HEK293 (cell line): ENCODE measurements around the gene CHST15.

Experiments used
- FEZF1 ChIP-seq: fragments of 450-650 bp; formaldehyde crosslinking; IDR thresholded peaks from 2 replicates; pipeline ENCODE4 v1.5.1; 2016; ENCODE audit warnings: missing biosample characterization, missing genetic modification characterization
- GLI4 ChIP-seq: fragments of 450-650 bp; formaldehyde crosslinking; IDR thresholded peaks from 2 replicates; pipeline ENCODE4 v1.5.1; 2016; ENCODE audit warnings: missing biosample characterization, missing genetic modification characterization
- OVOL3 ChIP-seq: fragments of 450-650 bp; formaldehyde crosslinking; IDR thresholded peaks from 2 replicates; pipeline ENCODE4 v1.5.1; 2016; ENCODE audit warnings: missing biosample characterization, missing genetic modification characterization
- RBAK ChIP-seq: fragments of 450-650 bp; formaldehyde crosslinking; IDR thresholded peaks from 2 replicates; pipeline ENCODE4 v1.5.1; 2016; ENCODE audit warnings: missing biosample characterization, missing genetic modification characterization
- SETDB1 ChIP-seq: IDR thresholded peaks from one replicate; pipeline ENCODE4 v1.6.1; 2017; ENCODE audit warnings: mild to moderate bottlenecking, low read length, moderate library complexity, mixed read lengths; ENCODE audit not compliant: insufficient read length
- SP3 ChIP-seq: fragments of 450-650 bp; formaldehyde crosslinking; IDR thresholded peaks from 2 replicates; pipeline ENCODE4 v1.5.1; 2016; ENCODE audit warnings: missing biosample characterization, missing genetic modification characterization
- WT1 ChIP-seq: fragments of 450-650 bp; formaldehyde crosslinking; IDR thresholded peaks from 2 replicates; pipeline ENCODE4 v1.5.1; 2016; ENCODE audit warnings: missing biosample characterization, missing genetic modification characterization
- ZFP41 ChIP-seq: fragments of 450-650 bp; formaldehyde crosslinking; IDR thresholded peaks from 2 replicates; pipeline ENCODE4 v1.5.1; 2016; ENCODE audit warnings: missing biosample characterization, missing genetic modification characterization, borderline replicate concordance
- ZIC2 ChIP-seq: fragments of 450-650 bp; formaldehyde crosslinking; IDR thresholded peaks from 2 replicates; pipeline ENCODE4 v1.5.1; 2016; ENCODE audit warnings: missing biosample characterization, missing genetic modification characterization
- ZNF114 ChIP-seq: fragments of 450-650 bp; formaldehyde crosslinking; IDR thresholded peaks from 2 replicates; pipeline ENCODE4 v1.5.0; 2017; ENCODE audit warnings: missing biosample characterization, missing genetic modification characterization
- ZNF157 ChIP-seq: fragments of 450-650 bp; formaldehyde crosslinking; IDR thresholded peaks from 2 replicates; pipeline ENCODE4 v1.5.1; 2016; ENCODE audit warnings: missing biosample characterization, missing genetic modification characterization
- ZNF174 ChIP-seq: fragments of 450-650 bp; formaldehyde crosslinking; IDR thresholded peaks from 2 replicates; pipeline ENCODE4 v1.5.0; 2017; ENCODE audit warnings: missing biosample characterization, mild to moderate bottlenecking, missing genetic modification characterization
- ZNF311 ChIP-seq: fragments of 450-650 bp; formaldehyde crosslinking; IDR thresholded peaks from 2 replicates; pipeline ENCODE4 v1.5.1; 2017; ENCODE audit warnings: missing biosample characterization, missing genetic modification characterization, borderline replicate concordance
- ZNF391 ChIP-seq: fragments of 450-650 bp; formaldehyde crosslinking; IDR thresholded peaks from 2 replicates; pipeline ENCODE4 v1.5.1; 2016; ENCODE audit warnings: low read depth, missing biosample characterization, missing genetic modification characterization, borderline replicate concordance
- ZNF394 ChIP-seq: fragments of 450-650 bp; formaldehyde crosslinking; IDR thresholded peaks from 2 replicates; pipeline ENCODE4 v1.5.1; 2016; ENCODE audit warnings: missing biosample characterization, missing genetic modification characterization, mild to moderate bottlenecking, moderate library complexity, borderline replicate concordance
- ZNF423 ChIP-seq: fragments of 450-650 bp; formaldehyde crosslinking; IDR thresholded peaks from 2 replicates; pipeline ENCODE4 v1.5.1; 2016; ENCODE audit warnings: missing biosample characterization, missing genetic modification characterization
- ZNF433 ChIP-seq: fragments of 450-650 bp; formaldehyde crosslinking; IDR thresholded peaks from 2 replicates; pipeline ENCODE4 v1.5.1; 2016; ENCODE audit warnings: missing biosample characterization, missing genetic modification characterization, low read depth
- ZNF548 ChIP-seq: fragments of 450-650 bp; formaldehyde crosslinking; IDR thresholded peaks from 2 replicates; pipeline ENCODE4 v1.5.1; 2016; ENCODE audit warnings: missing biosample characterization, missing genetic modification characterization
- ZNF626 ChIP-seq: fragments of 450-650 bp; sonication (Bioruptor Pico); formaldehyde crosslinking; IDR thresholded peaks from 2 replicates; pipeline ENCODE4 v1.5.1; 2018; ENCODE audit warnings: missing biosample characterization, missing genetic modification characterization, inconsistent platforms
- ZNF830 ChIP-seq: fragments of 450-650 bp; IDR thresholded peaks from 2 replicates; pipeline ENCODE4 v1.5.0; 2018; ENCODE audit warnings: missing biosample characterization, missing genetic modification characterization, low read depth, mild to moderate bottlenecking, moderate library complexity
- ZSCAN23 ChIP-seq: fragments of 450-650 bp; formaldehyde crosslinking; IDR thresholded peaks from 2 replicates; pipeline ENCODE4 v1.5.1; 2016; ENCODE audit warnings: missing biosample characterization, missing genetic modification characterization
- ZXDB ChIP-seq: fragments of 450-650 bp; formaldehyde crosslinking; IDR thresholded peaks from 2 replicates; pipeline ENCODE4 v1.5.1; 2016; ENCODE audit warnings: missing biosample characterization, missing genetic modification characterization
- TF ChIP-seq, protein P1 (sequence below): fragments of 450-650 bp; formaldehyde crosslinking; conservative IDR thresholded peaks from 2 replicates; pipeline ENCODE4 v1.5.1; 2016; ENCODE audit warnings: low read depth, missing biosample characterization, missing genetic modification characterization
- TF ChIP-seq, protein P2 (sequence below): fragments of 450-650 bp; formaldehyde crosslinking; IDR thresholded peaks from 2 replicates; pipeline ENCODE4 v1.5.1; 2016; ENCODE audit warnings: missing biosample characterization, missing genetic modification characterization
- TF ChIP-seq, protein P3 (sequence below): fragments of 450-650 bp; formaldehyde crosslinking; IDR thresholded peaks from 2 replicates; pipeline ENCODE4 v1.5.1; 2016; ENCODE audit warnings: missing biosample characterization, missing genetic modification characterization, low read depth
- TF ChIP-seq, protein P4 (sequence below): fragments of 450-650 bp; formaldehyde crosslinking; IDR thresholded peaks from 2 replicates; pipeline ENCODE4 v1.5.1; 2016; ENCODE audit warnings: missing biosample characterization, missing genetic modification characterization
- TF ChIP-seq, protein P5 (sequence below): fragments of 450-650 bp; formaldehyde crosslinking; IDR thresholded peaks from 2 replicates; pipeline ENCODE4; 2016; ENCODE audit warnings: missing biosample characterization, missing genetic modification characterization

CHST15 gene

DNA sequence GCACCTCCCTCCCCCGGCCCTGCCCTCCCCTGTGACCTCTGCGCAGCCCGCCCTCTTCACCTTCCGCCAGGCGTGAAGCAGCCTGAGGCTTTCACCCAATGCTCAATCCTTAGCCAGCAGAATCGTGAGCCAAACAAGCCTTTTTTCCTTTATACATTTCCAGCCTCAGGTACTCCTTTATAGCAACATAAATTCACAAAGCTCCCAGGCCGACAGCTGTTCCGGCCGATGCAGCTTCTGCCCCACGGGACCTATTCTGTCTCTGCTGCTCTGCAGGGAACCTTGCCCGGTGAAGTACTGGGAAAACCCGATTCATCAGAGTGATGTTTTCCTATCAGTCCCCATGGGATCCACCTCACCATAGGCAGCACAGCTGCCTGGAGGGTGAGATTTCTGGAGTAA is 87.4 kb downstream of the CHST15 start (continued):
- no peak for TF ChIP-seq SP3 (tag by site-specific recombination)
- TF ChIP-seq, protein P1, sequence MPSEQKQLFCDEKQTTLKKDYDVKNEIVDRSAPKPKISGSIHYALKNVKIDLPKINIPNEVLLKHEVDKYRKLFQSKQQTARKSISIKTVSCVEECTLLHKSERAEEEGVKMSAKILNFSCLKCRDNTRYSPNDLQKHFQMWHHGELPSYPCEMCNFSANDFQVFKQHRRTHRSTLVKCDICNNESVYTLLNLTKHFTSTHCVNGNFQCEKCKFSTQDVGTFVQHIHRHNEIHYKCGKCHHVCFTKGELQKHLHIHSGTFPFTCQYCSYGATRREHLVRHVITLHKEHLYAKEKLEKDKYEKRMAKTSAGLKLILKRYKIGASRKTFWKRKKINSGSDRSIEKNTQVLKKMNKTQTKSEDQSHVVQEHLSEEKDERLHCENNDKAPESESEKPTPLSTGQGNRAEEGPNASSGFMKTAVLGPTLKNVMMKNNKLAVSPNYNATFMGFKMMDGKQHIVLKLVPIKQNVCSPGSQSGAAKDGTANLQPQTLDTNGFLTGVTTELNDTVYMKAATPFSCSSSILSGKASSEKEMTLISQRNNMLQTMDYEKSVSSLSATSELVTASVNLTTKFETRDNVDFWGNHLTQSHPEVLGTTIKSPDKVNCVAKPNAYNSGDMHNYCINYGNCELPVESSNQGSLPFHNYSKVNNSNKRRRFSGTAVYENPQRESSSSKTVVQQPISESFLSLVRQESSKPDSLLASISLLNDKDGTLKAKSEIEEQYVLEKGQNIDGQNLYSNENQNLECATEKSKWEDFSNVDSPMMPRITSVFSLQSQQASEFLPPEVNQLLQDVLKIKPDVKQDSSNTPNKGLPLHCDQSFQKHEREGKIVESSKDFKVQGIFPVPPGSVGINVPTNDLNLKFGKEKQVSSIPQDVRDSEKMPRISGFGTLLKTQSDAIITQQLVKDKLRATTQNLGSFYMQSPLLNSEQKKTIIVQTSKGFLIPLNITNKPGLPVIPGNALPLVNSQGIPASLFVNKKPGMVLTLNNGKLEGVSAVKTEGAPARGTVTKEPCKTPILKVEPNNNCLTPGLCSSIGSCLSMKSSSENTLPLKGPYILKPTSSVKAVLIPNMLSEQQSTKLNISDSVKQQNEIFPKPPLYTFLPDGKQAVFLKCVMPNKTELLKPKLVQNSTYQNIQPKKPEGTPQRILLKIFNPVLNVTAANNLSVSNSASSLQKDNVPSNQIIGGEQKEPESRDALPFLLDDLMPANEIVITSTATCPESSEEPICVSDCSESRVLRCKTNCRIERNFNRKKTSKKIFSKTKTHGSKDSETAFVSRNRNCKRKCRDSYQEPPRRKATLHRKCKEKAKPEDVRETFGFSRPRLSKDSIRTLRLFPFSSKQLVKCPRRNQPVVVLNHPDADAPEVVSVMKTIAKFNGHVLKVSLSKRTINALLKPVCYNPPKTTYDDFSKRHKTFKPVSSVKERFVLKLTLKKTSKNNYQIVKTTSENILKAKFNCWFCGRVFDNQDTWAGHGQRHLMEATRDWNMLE (tag by site-specific recombination) = no peak
- no peak for TF ChIP-seq OVOL3 (tag by site-specific recombination)
- peak; percentile 79 for TF ChIP-seq ZNF423 (tag by site-specific recombination)
- no peak for TF ChIP-seq ZNF433
- TF ChIP-seq ZNF157 (tag by site-specific recombination) = no peak
- TF ChIP-seq ZNF391 (tag by site-specific recombination) = no peak
- TF ChIP-seq ZNF174 (tag by site-specific recombination) = no peak
- TF ChIP-seq, protein P2, sequence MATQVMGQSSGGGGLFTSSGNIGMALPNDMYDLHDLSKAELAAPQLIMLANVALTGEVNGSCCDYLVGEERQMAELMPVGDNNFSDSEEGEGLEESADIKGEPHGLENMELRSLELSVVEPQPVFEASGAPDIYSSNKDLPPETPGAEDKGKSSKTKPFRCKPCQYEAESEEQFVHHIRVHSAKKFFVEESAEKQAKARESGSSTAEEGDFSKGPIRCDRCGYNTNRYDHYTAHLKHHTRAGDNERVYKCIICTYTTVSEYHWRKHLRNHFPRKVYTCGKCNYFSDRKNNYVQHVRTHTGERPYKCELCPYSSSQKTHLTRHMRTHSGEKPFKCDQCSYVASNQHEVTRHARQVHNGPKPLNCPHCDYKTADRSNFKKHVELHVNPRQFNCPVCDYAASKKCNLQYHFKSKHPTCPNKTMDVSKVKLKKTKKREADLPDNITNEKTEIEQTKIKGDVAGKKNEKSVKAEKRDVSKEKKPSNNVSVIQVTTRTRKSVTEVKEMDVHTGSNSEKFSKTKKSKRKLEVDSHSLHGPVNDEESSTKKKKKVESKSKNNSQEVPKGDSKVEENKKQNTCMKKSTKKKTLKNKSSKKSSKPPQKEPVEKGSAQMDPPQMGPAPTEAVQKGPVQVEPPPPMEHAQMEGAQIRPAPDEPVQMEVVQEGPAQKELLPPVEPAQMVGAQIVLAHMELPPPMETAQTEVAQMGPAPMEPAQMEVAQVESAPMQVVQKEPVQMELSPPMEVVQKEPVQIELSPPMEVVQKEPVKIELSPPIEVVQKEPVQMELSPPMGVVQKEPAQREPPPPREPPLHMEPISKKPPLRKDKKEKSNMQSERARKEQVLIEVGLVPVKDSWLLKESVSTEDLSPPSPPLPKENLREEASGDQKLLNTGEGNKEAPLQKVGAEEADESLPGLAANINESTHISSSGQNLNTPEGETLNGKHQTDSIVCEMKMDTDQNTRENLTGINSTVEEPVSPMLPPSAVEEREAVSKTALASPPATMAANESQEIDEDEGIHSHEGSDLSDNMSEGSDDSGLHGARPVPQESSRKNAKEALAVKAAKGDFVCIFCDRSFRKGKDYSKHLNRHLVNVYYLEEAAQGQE (tag by site-specific recombination) = no peak
- no peak for TF ChIP-seq ZFP41 (tag by site-specific recombination)
- TF ChIP-seq ZNF548 (tag by site-specific recombination) = no peak
- TF ChIP-seq ZXDB (tag by site-specific recombination) = no peak
- no peak for TF ChIP-seq ZNF311 (tag by site-specific recombination)
- TF ChIP-seq, protein P3, sequence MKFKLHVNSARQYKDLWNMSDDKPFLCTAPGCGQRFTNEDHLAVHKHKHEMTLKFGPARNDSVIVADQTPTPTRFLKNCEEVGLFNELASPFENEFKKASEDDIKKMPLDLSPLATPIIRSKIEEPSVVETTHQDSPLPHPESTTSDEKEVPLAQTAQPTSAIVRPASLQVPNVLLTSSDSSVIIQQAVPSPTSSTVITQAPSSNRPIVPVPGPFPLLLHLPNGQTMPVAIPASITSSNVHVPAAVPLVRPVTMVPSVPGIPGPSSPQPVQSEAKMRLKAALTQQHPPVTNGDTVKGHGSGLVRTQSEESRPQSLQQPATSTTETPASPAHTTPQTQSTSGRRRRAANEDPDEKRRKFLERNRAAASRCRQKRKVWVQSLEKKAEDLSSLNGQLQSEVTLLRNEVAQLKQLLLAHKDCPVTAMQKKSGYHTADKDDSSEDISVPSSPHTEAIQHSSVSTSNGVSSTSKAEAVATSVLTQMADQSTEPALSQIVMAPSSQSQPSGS = no peak
- peak; percentile 87 for TF ChIP-seq ZIC2 (tag by site-specific recombination)
- no peak for TF ChIP-seq GLI4 (tag by site-specific recombination)
- TF ChIP-seq, protein P4, sequence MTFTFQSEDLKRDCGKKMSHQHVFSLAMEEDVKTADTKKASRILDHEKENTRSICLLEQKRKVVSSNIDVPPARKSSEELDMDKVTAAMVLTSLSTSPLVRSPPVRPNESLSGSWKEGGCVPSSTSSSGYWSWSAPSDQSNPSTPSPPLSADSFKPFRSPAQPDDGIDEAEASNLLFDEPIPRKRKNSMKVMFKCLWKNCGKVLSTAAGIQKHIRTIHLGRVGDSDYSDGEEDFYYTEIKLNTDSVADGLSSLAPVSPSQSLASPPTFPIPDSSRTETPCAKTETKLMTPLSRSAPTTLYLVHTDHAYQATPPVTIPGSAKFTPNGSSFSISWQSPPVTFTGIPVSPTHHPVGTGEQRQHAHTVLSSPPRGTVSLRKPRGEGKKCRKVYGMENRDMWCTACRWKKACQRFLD (tag by site-specific recombination) = no peak
- TF ChIP-seq WT1 = no peak
- TF ChIP-seq, protein P5, sequence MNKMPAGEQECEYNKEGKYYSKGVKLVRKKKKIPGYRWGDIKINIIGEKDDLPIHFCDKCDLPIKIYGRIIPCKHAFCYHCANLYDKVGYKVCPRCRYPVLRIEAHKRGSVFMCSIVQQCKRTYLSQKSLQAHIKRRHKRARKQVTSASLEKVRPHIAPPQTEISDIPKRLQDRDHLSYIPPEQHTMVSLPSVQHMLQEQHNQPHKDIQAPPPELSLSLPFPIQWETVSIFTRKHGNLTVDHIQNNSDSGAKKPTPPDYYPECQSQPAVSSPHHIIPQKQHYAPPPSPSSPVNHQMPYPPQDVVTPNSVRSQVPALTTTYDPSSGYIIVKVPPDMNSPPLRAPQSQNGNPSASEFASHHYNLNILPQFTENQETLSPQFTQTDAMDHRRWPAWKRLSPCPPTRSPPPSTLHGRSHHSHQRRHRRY = no peak
- TF ChIP-seq ZNF830 = no peak
- TF ChIP-seq ZNF626 (tag by site-specific recombination) = no peak
- TF ChIP-seq RBAK (tag by site-specific recombination) = no peak
- TF ChIP-seq ZNF394 (tag by site-specific recombination) = peak; percentile 68
- TF ChIP-seq SETDB1 = no peak
- no peak for TF ChIP-seq ZNF114
- TF ChIP-seq FEZF1 = no peak
- no peak for TF ChIP-seq ZSCAN23 (tag by site-specific recombination)
- TF ChIP-seq, all 188 proteins: peak for 7
